CD4-positive, alpha-beta T cell treated with Interleukin-21 for 1 hour (primary cell): ENCODE measurements around the gene LDHAL6B.

Experiments used
- DNase-seq: peaks from one replicate; pipeline ENCODE4 v3.0.0-alpha.2; 2020

LDHAL6B gene

DNA sequence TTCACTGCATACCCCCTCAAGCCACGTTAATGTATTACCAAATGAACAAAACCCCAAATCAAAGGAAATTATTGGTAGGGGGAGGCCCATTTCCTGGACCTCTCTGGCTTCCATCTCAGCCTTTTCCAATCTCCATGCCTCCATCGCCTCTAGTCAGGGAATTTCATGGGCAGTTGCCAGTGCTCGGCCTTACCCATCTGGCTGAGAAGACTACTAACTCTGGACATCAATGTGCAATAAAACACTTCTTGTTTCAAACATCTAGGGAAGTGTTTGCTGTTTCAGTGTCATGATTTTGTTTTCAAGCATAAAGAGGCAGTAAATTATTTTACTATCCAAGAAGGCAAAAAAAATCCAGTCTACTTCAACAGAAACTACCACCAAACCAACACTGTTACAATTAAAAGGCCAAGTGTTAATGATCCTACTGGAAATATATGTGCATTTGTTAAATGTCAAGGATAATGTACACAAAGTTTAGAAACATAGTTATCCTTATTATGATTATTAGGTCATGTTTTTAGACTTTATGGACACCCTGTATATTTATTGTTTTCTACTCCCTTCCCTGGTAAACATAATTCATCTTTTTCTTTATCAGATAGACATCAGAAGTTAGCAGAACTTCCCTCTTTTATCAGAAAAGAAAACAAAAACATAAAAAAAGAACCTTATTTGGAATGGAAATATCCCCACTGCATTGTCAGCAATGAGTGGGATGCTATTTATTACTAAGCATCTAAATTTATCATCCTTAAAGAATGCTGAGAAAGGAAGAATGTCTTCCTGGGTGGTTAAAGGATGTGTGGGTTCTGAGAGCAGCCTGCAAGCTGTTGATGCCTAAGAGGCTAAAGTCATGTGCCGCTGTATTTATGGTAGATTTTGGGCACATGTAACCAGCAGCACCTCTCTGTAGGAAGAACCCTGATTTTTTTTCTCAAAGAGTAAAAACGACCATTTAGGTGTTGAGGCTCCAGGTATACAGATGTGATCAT is 15.2 kb downstream of the LDHAL6B start:
- no peak for DNase-seq

DNA sequence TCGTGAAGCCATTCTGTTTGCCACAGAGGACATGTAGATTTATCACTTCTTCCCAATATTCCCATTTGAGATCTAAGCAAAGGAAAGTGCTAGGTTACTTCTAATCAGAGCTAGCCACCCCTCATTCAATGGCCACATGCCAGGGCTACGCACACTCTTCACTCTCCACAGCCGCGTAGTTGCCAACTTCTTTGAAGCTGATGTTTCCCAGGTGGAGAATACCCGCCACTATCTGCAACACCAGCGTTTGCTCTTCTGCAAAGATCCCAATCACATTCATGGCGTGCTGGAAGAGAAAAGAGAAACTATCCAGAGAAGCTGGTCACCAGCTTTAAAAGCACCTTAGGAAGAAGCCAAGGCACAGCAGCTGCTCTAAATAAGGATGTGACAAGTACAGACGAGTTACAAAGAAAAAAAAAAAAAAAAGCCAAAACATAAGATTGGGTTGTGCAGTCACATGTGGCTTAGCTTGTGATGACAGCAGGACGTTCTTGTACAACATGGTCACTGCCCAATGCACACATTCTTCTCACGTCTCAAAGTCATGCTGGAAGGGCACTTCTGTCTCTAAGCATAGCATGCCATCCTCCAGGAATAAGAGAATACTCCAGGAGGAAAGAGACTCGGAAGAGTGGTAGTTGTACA is 16.4 kb downstream of the LDHAL6B start:
- no peak for DNase-seq

DNA sequence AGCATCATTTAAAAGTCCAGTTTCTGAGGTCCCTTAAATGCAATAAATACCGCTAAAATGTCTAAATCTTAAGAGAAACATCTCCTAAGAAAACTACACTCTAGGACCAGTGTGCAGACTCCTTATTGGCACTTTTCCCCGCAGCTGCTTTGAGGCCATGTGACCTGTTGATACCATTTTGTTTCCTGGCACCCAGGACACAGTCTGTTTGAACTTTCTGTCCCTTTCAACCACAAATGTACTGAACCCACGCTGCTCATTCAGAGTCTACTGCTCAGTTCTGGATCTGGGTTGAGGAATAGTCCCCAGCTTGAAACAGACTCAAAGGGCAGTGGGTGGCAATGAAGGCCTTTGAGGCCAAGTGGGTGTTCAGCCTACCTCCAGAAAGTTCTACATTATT is 17.1 kb downstream of the LDHAL6B start:
- no peak for DNase-seq

DNA sequence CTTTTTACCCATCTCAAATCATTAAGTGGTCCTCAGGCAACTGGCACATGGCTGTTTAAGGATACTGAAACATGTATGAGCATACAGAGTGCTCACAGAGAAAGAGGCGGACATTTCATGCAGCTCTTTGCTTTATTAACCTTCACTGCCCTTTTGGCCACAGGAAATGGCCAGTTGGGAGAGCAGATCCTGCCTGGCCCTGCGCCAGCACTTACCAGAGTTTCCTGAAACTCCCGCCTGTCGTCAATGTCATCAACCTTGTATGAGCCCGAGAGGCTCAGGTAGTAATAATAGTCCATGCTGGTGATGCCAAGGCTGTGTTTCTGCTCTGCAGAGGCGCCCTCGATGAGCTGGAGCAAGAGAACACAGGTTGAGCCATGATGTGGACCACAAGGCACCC is 17.8 kb downstream of the LDHAL6B start:
- DNase-seq: no peak

DNA sequence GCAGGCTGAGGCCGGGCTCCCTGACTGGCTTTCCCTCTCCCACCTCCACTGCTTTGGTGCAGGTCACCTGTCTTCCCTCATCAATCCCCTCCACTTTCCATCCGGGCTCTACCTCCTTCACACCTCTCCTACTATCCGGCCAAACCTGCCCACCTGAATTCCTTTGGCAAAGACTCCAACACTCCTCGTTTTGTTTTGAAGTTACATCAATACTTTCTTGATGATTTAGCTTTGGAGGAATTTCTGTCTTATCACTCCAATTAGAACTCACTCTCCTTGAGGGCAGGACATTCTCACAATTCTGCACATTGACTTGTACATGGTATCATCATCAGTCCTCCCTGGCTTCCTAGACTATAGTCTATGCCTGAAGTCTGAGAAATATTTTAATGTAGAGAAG is 20.4 kb downstream of the LDHAL6B start:
- DNase-seq: no peak

DNA sequence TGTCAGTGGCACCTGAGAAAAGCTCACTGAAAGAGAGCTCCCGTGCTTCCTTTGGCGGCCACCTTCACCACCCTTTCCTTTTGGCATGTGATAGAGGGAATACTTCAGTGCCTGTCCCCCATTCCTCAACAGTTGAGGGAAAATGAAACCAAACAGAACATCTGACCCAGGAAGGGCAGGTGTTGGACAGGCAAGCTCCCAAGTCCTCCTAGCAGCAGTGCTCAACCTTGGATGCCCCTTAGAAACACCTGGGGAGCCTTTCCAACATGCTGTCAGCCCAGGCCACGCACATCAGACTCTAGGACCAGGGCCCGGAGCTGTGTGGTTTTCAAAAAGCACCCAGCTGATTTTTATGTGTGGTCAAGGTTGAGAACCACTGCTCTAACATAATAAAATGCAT is 22.4 kb downstream of the LDHAL6B start:
- no peak for DNase-seq

DNA sequence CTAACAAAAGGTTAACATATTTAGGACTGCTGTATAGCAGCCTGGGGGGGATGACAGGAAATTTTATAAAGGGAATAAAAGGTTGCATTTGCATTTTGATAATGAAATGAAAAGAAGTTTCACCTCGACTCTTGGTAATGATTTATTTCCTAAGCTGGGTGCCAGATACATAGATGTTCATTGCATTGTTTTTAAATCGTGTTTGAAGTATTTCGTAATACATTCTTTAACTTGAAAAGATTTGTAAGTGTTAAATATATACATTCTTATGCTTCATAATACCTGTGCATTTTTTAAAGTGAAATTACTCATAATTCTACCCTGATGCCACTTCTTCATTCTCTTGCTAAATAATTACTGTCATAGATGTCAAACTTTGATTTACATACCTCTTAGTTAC is 22.8 kb downstream of the LDHAL6B start:
- no peak for DNase-seq

DNA sequence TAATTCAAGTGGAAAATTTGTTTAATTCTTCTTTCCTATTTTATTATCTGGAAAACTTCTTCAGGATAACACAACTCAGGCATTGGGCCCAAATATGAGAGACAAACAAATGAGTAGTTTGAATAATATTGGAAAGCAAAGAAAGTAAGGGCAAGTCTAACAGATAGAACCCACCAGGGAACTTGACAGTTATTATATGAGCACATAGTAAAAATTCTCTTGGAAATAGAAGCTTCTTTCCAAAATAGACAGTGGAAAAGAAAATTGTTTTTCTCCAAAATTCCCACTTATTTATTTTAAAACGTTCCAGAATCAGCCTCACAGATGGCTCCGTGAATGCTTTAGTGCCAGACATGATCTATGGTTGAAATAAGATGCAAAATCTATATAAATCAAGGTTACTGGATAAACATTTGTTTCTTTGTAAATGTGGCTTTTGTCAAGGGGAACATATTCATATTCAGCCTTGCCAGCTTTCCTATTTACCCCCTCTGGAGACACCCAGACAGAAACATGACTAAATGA is 23.9 kb downstream of the LDHAL6B start:
- DNase-seq: no peak

DNA sequence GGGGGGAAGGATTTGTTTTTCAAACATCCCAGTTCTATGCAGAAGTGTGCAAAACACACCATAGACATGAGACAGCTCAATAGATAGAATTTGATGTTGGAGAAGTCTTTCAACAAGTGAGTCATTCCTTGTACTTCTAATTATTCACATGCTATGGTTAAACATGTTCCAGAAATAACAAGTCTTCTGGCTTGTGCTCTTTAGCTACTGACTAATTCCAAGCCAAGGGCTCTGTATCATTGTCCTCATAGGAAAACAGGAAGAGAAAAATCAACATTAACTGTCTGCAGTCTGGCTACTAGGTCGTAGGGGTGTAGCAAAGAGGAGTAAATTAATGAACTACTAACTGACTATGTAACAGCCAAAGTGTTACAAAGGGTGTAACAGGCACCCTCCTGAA is 25.8 kb downstream of the LDHAL6B start:
- DNase-seq: no peak

DNA sequence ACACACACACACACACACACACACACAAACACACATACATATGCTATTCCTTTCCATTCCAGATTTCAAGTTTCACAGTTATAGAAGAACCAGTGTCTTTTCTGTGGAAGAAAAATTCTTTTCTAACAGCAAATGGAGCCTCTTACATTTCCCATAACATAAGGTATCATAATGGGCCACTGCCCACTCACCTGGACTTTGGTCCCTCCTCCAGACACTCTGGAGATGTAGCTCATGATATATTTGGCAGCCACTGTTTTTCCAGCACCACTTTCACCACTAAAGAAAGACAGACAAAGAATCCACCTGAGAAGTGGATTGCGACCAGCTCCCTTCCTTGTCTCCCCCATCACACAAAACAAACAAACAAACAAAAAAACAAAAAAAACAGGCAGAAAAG is 29.8 kb downstream of the LDHAL6B start:
- no peak for DNase-seq

DNA sequence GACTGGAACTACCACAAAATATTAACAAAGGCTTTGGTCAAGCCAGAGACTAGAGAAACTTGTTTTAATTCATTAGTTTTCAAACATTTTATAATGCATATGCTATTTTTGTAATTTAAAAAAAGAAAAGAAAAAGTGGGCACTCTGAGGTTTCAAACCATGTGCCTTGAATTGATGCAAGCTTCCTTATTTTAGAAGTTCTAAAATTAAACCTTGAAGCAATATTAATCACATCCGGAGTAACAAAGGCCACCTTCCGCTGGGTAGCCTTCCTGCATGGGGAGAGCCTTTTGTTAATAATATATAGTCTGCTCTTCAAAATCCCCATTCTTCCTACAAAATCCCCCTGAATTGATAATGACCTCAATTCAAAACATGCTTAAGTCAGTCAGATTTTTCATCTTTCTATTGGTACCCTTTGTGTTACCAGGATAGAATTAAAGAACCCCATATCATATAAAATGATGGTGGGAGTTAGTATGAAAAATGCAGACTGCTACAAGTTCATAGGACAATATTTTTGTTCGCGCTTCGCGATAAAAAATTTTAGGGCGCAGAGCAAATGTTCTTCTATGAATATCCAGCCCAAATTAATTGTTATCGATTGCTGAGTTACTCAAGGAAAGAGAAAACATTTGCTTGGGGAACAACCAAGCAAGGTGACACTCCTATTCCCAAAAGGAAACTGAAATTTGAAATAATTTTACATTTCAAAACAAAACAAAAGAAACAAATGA is 30.6 kb downstream of the LDHAL6B start:
- DNase-seq: no peak

DNA sequence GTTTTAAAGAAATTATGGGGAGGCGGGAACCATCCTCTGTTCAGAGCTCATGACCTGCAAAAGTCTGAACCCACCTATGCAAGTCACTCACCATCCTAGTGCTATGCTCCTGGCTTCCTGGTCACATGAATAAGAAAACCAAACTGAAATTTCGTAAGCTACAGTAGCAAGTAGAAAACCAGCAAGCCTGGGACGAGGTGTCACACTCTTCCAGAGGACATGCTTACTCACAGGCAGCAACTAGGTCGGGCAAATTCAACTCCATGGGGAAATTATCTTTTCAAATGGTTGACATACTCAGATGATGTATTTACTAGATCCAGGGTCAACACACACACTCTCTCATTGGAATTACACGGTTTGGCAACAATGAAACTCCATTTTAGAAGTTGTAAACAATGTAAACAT is 31.3 kb downstream of the LDHAL6B start:
- no peak for DNase-seq

DNA sequence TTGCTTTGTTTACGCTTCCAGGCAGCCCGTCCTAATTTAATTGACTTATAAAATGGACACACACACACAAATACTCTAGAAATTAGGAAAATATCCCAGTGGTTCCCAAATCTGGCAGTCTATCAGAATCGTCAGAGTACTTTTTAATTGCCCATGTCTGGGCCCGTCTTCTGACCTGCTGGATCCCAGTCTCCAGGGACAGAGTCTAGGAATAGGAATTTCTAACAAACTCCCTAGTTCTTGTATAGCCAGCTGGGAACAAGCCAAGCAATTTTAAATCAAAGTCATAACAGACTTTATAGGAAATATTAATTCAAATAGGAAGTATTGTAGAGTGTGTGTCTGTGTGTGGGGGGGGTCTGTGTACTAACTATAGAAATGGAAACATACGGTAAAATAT is 33.4 kb downstream of the LDHAL6B start:
- no peak for DNase-seq

DNA sequence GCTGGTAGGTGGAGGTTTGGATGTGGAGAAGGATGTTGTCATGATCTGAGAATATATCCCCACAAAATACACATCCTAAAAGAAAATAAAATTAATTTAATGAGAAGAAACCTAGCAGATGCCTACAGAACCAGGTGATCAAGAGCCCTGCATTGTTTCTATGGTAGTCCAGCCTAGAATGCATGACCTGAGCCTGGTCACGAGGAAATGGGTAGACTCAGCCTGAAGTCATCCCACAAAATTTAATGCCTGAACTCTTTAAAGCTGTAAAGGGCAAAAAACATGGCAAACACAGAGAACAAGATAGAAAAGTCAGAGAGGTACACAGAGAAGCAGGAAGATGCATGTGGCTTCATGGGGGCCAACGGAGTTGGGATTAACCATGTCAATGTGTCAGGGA is 36.0 kb downstream of the LDHAL6B start:
- DNase-seq: no peak

DNA sequence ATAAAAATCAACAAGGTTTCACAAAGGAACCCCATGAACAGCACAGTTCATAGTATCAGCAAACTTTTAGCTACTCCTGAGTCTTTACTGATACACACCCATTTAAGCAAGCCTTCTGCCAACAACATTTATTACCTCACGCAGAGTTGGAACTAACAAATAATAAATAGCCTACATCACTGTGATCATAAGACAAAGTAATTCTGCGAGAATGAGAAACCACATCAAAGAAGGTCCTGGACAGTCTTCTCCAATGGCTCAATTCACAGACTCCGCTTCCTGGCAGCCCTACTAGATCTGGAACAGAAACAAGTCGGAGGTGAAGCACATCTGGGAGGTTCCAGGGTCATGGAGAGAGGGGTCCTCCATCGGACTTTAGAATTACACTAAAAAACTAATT is 37.0 kb downstream of the LDHAL6B start:
- no peak for DNase-seq

DNA sequence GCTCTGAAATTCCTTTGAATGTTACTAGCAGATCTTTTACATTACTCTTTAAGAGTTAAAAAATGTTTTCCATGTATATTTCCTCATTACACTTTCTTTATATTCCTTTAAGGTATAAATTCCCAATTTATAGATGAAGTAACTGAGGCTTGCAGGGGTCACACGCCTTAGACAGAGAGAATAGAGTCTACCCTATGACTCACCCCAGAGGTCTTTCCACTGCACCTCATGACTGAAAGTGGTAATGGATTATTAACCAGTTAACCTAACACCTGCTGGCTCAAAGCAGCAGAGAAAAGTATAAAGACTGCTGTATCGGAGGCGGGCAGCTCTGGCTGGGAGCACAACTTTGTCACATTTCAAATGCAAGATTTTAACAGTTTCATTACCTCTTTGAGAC is 37.7 kb downstream of the LDHAL6B start:
- no peak for DNase-seq

DNA sequence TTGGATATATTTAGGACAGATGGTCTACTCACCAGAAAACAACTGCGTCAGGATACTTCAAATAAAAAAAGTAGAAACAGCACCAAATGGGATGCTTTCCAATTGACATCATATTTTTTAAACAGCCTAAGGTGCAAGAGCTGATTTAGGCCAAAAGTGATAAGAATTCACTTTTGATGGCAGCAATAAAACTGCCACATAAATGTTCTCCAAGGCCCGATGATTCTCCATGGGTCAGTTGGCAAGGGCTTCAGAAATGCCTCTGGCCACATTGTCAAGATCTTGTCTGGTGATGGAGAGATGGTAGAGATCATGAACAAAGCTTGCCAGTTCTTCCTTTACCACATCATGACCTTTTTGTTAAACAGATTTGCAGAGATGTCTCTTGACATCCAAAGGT is 38.9 kb downstream of the LDHAL6B start:
- no peak for DNase-seq

DNA sequence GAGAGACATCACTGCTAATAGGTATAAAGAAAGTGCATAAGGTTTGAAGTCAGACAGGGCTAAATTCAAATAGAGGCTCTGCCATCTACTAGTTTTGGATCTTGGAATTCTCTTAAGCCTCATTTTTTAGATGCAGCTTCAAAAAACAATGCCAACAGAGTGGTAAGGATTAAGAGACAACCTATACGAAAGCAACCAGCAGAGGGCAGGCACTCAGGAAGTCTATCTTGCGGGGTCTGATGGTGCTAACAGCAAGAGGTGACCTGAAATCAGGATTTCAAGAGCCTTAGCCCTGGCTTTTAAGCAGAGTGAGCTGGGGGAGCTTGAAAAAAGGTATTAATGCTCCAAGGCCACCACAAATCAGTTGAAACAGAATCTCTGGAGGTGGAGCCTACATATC is 40.7 kb downstream of the LDHAL6B start:
- peak; percentile 57 for DNase-seq

DNA sequence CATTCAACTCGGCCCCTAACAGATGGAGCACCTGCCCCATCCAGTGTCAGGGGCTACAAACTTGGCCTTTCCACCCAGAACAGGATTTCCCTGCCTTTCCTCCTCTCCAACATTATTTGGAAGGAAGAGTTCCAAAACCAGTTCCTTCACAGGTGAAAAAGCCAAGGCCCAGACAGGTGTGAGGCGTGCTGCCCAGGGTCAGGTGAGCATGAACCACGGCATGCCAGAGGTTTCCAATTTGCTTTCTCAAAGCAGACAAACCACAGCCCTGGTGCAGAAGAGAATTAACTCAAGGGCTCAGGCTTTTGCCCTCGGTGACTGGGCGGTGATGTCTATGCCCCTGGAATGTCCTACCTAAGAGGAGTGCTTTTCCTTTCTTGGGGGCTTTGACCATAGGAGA is 43.2 kb downstream of the LDHAL6B start:
- DNase-seq: no peak

DNA sequence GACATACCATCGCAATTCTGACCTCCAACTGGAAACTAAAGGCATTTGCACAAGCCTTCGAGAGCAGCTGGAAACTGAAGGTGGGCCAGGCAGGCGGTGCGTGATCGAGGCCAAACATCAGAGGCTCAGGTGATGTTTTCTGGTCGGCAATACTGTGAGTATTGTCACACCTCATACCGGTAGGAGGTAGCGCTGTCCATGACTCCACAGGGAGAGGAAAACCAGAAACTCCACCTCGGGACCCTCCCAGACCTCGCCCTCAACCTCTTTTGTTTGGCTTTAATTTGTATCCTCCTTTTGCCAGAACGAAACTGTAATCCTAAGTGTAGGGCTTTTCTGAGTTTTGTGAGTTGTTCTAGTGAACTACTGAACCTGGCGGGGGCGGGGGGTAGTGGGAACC is 43.6 kb downstream of the LDHAL6B start:
- DNase-seq: no peak

DNA sequence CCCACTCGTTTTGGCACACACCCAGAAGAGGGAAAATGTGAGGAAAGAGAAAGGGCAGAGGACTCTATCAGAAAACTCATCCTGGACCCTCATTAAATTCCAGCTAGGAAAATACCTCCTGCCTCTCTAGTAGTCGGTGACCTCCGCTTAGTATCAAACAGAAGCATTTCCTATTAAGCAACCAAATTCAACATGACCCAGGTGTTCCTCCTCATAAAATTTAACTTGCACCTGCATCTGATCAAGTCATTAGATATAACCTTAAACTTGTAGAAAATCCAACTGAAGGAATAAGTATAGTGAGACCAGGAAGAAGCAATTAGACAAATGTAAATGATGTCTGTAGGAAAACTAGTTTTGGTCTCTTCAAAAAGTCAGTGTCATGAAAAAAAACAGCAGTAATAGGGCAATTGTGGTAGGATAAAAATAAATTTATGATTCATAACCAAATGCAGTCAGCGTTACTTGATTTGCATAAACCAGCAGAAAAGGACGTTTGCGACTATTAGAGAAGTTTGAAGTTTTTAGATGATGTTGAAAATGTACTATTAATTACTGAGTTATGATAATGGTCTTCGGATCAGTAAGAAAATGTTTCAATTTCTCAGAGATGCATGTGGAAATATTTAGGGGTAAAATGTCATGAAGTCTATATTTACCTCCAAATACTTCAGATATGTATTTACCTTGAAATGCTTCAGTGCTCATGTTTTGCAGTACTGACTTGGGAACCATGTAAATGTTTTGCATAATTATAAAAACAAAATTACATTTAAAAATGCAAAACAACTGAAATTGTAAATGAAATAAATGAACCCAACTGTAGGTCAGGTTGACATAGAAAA is 44.6 kb downstream of the LDHAL6B start:
- DNase-seq: no peak

DNA sequence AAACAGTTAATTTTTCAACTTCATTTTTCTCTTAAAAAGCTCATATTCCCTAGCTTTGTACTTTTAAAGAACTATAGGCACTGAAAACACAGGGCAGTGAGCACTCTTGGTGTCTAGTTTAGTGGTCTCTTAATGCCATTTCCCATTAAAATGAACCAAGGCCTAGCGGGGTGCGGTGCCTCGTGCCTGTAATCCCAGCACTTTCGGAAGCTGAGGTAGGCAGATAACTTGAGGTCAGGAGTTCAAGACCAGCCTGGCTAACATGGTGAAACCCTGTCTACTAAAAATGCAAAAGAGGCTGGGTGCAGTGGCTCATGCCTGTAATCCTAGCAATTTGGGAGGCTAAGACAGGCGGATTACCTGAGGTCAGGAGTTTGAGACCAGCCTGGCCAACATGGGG is 45.5 kb downstream of the LDHAL6B start:
- DNase-seq: no peak
